GM23338 (cell line): Measurements from ENCODE around the gene GPX1. TPM values are rescaled to one million over a fixed set of nuclear protein-coding genes. Genes with fewer than 3 reads are reported as not detected.

ENCODE experiments used
- ATAC-seq: fragments of 200-7000 bp; cut with Tn5 transposase; 3 replicates; pipeline ENCODE4 v1.9.1; 2020
- DNase-seq: peaks from one replicate; pipeline ENCODE4 v3.0.0-alpha.2; 2015; ENCODE audit warnings: low spot score
- H2AFZ ChIP-seq: fragments of 200-600 bp; sonication (generic); 2 replicates; pipeline ENCODE4 v1.8.0; 2016; ENCODE audit warnings: antibody characterized with exemption, mild to moderate bottlenecking, moderate library complexity
- H3F3A ChIP-seq: fragments of 200-600 bp; sonication (generic); replicated peaks from 2 replicates; pipeline ENCODE4 v1.8.0; 2017; ENCODE audit warnings: antibody characterized with exemption, mixed run types, low read depth
- H3K27ac ChIP-seq: fragments of 200-600 bp; sonication (generic); 2 replicates; pipeline ENCODE4 v1.6.1; 2016; ENCODE audit warnings: low read depth
- H3K27me3 ChIP-seq: fragments of 200-600 bp; sonication (generic); 2 replicates; pipeline ENCODE4 v1.8.0; 2016; ENCODE audit warnings: mild to moderate bottlenecking, mixed run types, moderate library complexity; ENCODE audit not compliant: insufficient read depth
- H3K36me3 ChIP-seq: fragments of 200-600 bp; sonication (generic); 2 replicates; pipeline ENCODE4 v1.8.0; 2016; ENCODE audit warnings: mild to moderate bottlenecking; ENCODE audit not compliant: insufficient read depth
- H3K4me1 ChIP-seq: fragments of 200-600 bp; sonication (generic); 2 replicates; pipeline ENCODE4 v1.8.0; 2016; ENCODE audit warnings: mild to moderate bottlenecking, moderate library complexity; ENCODE audit not compliant: insufficient read depth
- H3K4me2 ChIP-seq: fragments of 200-600 bp; sonication (generic); 2 replicates; pipeline ENCODE4 v1.7.1; 2017; ENCODE audit warnings: mixed run types
- H3K4me3 ChIP-seq: fragments of 200-600 bp; sonication (generic); 2 replicates; pipeline ENCODE4 v1.6.1; 2016; ENCODE audit warnings: mixed run types
- H3K79me2 ChIP-seq: fragments of 200-600 bp; sonication (generic); replicated peaks from 2 replicates; pipeline ENCODE4 v1.8.0; 2017; ENCODE audit warnings: mild to moderate bottlenecking; ENCODE audit not compliant: insufficient read depth
- H3K9me2 ChIP-seq: fragments of 200-600 bp; sonication (generic); 2 replicates; pipeline ENCODE4 v1.8.0; 2017; ENCODE audit not compliant: insufficient read depth
- H4K20me1 ChIP-seq: fragments of 200-600 bp; sonication (generic); replicated peaks from 2 replicates; pipeline ENCODE4 v1.8.0; 2017; ENCODE audit warnings: mild to moderate bottlenecking; ENCODE audit not compliant: insufficient read depth
- H3K27ac Mint-ChIP-seq: 2 replicates; pipeline ENCODE4 v1.8.0; 2020; ENCODE audit warnings: inconsistent platforms, mild to moderate bottlenecking, moderate library complexity, mixed read lengths
- H3K27me3 Mint-ChIP-seq: 3 replicates; pipeline ENCODE4 v1.8.0; 2022; ENCODE audit warnings: low read depth, mild to moderate bottlenecking, moderate library complexity, mixed read lengths, inconsistent platforms; ENCODE audit not compliant: insufficient read depth, poor library complexity
- H3K36me3 Mint-ChIP-seq: 3 replicates; pipeline ENCODE4 v1.8.0; 2021; ENCODE audit warnings: low read depth, mild to moderate bottlenecking, inconsistent platforms, moderate library complexity, mixed read lengths
- H3K4me1 Mint-ChIP-seq: 3 replicates; pipeline ENCODE4 v1.8.0; 2020; ENCODE audit warnings: mild to moderate bottlenecking, inconsistent platforms, mixed read lengths
- H3K4me3 Mint-ChIP-seq: 3 replicates; pipeline ENCODE4 v1.8.0; 2021; ENCODE audit warnings: moderate library complexity, mild to moderate bottlenecking, inconsistent platforms, mixed read lengths
- H3K9me3 Mint-ChIP-seq: 3 replicates; pipeline ENCODE4 v1.8.0; 2020; ENCODE audit warnings: moderate library complexity, mild to moderate bottlenecking, inconsistent platforms, mixed read lengths
- JUNB ChIP-seq: IDR thresholded peaks from one replicate; pipeline ENCODE4 v1.6.1; 2016; ENCODE audit warnings: antibody characterized with exemption; ENCODE audit not compliant: unreplicated experiment
- STAT1 ChIP-seq: IDR thresholded peaks from one replicate; pipeline ENCODE4 v1.6.1; 2016; ENCODE audit warnings: antibody characterized with exemption; ENCODE audit not compliant: unreplicated experiment
- ZNF331 ChIP-seq: fragments of 250-450 bp; sonication (Bioruptor Pico); IDR thresholded peaks from 2 replicates; pipeline ENCODE4 v1.5.0; 2020; ENCODE audit warnings: low read depth, mild to moderate bottlenecking, moderate library complexity
- polyA plus RNA-seq: library from polyadenylated mRNA; unstranded; fragments of >200 nt; fragmentation: Nextera tagmentation; extraction: Ambion mirVana; gene quantifications from 2 replicates; pipeline ENCODE4 v1.2.1, GENCODE V29; 2016
- total RNA-seq: library from RNA; depleted of rRNA; stranded (reverse); fragments of >200 nt; shearing (Covaris generic); gene quantifications from 2 replicates; pipeline ENCODE4 v1.2.3, GENCODE V29; 2014
- TF ChIP-seq, protein P1 (sequence below): IDR thresholded peaks from one replicate; pipeline ENCODE4 v1.6.1; 2018; ENCODE audit warnings: antibody characterized with exemption; ENCODE audit not compliant: unreplicated experiment
- TF ChIP-seq, protein P2 (sequence below): fragments of 250-450 bp; sonication (Bioruptor Pico); IDR thresholded peaks from 2 replicates; pipeline ENCODE4 v1.5.0; 2020; ENCODE audit warnings: mild to moderate bottlenecking, moderate library complexity

The GPX1 gene
- total and polyA plus RNA-seq, 2 experiments from 2014 or later = 247 to 394 TPM

DNA sequence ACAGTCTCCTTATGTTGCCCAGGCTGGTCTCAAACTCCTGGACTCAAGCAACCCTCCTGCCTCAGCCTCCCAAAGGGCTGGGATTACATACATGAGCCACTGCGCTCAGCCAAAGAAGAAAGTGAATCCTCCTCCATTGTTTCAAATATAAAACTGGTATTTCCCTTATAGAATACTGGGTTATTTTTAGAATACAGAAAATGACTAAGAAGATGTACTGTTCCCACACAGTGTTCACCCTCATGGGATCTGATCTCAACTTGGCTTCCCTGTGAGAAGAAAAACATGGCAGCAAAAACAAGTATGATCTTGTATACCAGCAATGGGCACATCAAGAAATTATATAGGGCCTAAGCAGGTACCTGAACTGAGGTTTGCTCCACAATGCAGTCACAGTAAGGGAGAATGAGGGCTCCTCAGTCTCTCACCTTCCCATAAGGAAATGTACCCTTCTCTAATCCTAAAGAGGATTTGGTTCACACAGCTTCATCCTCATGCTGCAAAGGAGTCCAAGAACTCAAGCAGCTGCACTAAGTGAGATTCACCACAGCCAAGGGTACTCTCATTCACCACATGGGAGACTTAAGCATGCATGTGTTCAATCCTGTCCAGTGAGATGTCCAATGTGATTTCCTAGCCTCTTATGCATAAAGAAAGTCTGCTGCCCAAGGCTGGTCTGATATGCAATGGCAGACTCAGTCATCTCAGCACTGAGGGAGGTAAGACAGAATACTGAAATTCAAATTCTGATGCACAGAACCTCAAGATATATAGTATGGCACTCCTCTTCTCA lies 44.1 kb downstream of the GPX1 start:
- H3K27me3 Mint-ChIP-seq = peaks cover 2% of the 10 kb centered on the region
- Histone ChIP-seq H3K79me2 (no peaks in the 10 kb centered on the region), H3K9me2 (no peaks in the 10 kb centered on the region), H3K4me1 (no peaks in the 10 kb centered on the region; the same call in 1 of the 2 replicates), H3K36me3 (peaks cover 10% of the 10 kb centered on the region; the same call in 1 of the 2 replicates), H3F3A (no peaks in the 10 kb centered on the region), H3K27me3 (no peaks in the 10 kb centered on the region), H3K4me3 (no peak overlapping the region), H2AFZ (no peak overlapping the region), H4K20me1 (no peaks in the 10 kb centered on the region), H3K4me2 (no peak overlapping the region), H3K27ac (no peak overlapping the region)
- H3K4me3 Mint-ChIP-seq = no peak overlapping the region
- no peak for DNase-seq
- no peak overlapping the region for H3K27ac Mint-ChIP-seq
- ATAC-seq = no peak
- H3K36me3 Mint-ChIP-seq = peaks cover 18% of the 10 kb centered on the region
- peaks cover 5% of the 10 kb centered on the region; the same call in 2 of the 3 replicates for H3K4me1 Mint-ChIP-seq
- TF ChIP-seq ZNF331 = no peak
- TF ChIP-seq JUNB = no peak
- no peak for TF ChIP-seq STAT1
- TF ChIP-seq, protein P1, sequence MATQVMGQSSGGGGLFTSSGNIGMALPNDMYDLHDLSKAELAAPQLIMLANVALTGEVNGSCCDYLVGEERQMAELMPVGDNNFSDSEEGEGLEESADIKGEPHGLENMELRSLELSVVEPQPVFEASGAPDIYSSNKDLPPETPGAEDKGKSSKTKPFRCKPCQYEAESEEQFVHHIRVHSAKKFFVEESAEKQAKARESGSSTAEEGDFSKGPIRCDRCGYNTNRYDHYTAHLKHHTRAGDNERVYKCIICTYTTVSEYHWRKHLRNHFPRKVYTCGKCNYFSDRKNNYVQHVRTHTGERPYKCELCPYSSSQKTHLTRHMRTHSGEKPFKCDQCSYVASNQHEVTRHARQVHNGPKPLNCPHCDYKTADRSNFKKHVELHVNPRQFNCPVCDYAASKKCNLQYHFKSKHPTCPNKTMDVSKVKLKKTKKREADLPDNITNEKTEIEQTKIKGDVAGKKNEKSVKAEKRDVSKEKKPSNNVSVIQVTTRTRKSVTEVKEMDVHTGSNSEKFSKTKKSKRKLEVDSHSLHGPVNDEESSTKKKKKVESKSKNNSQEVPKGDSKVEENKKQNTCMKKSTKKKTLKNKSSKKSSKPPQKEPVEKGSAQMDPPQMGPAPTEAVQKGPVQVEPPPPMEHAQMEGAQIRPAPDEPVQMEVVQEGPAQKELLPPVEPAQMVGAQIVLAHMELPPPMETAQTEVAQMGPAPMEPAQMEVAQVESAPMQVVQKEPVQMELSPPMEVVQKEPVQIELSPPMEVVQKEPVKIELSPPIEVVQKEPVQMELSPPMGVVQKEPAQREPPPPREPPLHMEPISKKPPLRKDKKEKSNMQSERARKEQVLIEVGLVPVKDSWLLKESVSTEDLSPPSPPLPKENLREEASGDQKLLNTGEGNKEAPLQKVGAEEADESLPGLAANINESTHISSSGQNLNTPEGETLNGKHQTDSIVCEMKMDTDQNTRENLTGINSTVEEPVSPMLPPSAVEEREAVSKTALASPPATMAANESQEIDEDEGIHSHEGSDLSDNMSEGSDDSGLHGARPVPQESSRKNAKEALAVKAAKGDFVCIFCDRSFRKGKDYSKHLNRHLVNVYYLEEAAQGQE = no peak
- TF ChIP-seq, protein P2, sequence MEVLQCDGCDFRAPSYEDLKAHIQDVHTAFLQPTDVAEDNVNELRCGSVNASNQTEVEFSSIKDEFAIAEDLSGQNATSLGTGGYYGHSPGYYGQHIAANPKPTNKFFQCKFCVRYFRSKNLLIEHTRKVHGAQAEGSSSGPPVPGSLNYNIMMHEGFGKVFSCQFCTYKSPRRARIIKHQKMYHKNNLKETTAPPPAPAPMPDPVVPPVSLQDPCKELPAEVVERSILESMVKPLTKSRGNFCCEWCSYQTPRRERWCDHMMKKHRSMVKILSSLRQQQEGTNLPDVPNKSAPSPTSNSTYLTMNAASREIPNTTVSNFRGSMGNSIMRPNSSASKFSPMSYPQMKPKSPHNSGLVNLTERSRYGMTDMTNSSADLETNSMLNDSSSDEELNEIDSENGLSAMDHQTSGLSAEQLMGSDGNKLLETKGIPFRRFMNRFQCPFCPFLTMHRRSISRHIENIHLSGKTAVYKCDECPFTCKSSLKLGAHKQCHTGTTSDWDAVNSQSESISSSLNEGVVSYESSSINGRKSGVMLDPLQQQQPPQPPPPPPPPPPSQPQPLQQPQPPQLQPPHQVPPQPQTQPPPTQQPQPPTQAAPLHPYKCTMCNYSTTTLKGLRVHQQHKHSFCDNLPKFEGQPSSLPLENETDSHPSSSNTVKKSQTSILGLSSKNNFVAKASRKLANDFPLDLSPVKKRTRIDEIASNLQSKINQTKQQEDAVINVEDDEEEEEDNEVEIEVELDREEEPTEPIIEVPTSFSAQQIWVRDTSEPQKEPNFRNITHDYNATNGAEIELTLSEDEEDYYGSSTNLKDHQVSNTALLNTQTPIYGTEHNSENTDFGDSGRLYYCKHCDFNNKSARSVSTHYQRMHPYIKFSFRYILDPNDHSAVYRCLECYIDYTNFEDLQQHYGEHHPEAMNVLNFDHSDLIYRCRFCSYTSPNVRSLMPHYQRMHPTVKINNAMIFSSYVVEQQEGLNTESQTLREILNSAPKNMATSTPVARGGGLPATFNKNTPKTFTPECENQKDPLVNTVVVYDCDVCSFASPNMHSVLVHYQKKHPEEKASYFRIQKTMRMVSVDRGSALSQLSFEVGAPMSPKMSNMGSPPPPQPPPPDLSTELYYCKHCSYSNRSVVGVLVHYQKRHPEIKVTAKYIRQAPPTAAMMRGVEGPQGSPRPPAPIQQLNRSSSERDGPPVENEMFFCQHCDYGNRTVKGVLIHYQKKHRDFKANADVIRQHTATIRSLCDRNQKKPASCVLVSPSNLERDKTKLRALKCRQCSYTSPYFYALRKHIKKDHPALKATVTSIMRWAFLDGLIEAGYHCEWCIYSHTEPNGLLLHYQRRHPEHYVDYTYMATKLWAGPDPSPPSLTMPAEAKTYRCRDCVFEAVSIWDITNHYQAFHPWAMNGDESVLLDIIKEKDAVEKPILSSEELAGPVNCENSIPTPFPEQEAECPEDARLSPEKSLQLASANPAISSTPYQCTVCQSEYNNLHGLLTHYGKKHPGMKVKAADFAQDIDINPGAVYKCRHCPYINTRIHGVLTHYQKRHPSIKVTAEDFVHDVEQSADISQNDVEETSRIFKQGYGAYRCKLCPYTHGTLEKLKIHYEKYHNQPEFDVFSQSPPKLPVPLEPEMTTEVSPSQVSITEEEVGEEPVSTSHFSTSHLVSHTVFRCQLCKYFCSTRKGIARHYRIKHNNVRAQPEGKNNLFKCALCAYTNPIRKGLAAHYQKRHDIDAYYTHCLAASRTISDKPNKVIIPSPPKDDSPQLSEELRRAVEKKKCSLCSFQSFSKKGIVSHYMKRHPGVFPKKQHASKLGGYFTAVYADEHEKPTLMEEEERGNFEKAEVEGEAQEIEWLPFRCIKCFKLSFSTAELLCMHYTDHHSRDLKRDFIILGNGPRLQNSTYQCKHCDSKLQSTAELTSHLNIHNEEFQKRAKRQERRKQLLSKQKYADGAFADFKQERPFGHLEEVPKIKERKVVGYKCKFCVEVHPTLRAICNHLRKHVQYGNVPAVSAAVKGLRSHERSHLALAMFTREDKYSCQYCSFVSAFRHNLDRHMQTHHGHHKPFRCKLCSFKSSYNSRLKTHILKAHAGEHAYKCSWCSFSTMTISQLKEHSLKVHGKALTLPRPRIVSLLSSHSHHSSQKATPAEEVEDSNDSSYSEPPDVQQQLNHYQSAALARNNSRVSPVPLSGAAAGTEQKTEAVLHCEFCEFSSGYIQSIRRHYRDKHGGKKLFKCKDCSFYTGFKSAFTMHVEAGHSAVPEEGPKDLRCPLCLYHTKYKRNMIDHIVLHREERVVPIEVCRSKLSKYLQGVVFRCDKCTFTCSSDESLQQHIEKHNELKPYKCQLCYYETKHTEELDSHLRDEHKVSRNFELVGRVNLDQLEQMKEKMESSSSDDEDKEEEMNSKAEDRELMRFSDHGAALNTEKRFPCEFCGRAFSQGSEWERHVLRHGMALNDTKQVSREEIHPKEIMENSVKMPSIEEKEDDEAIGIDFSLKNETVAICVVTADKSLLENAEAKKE (CRISPR knock-in tag) = no peak
- no peaks in the 10 kb centered on the region for H3K9me3 Mint-ChIP-seq
